HepG2 (cell line): ENCODE data around the gene SSMEM1. TPM values are rescaled to one million over a fixed set of nuclear protein-coding genes. Genes with fewer than 3 reads are reported as not detected.
"Not testable (repeated sequence)": the region's sequence is repeated elsewhere in the genome, so short reads cannot be mapped to it uniquely, and the experiment has no call there.

Experiments
- ATAC-seq: fragments of 200-7000 bp; cut with Tn5 transposase; 3 replicates; pipeline ENCODE4 v1.9.1; 2020; ENCODE audit warnings: mild to moderate bottlenecking, moderate library complexity
- BruUV-seq: library from RNA; stranded (reverse); fragments of 400-500 nt; replicated peaks from 2 replicates; lab custom pipeline; 2021; lab: Mats Ljungman, UMichigan
- CTCF ChIA-PET: fragments of 300-600 bp; formaldehyde crosslinking; extraction: SDS; loops from one replicate; lab custom pipeline; 2021; ENCODE audit warnings: low total read pairs, inconsistent platforms, low intra/inter-chr PET ratio; lab: Yijun Ruan, JAX
- POLR2A ChIA-PET: fragments of 350-600 bp; sonication (Branson Sonifier 250); formaldehyde crosslinking; loops from one replicate; lab custom pipeline; 2020; ENCODE audit warnings: antibody characterized with exemption, inconsistent platforms; lab: Yijun Ruan, JAX
- DNase-seq: peaks from one replicate; pipeline ENCODE4 v3.0.0-alpha.2; 2015; ENCODE audit warnings: low spot score
- FAIRE-seq: peaks from 3 replicates; lab custom pipeline; 2011; peaks lifted over from hg19 to GRCh38; lab: Jason Lieb, UNC
- H2AFZ ChIP-seq: one replicate; pipeline ENCODE4 v1.6.1; 2011; ENCODE audit warnings: low read length, inconsistent platforms
- H3K27ac ChIP-seq: fragments of 300-600 bp; 3 replicates; pipeline ENCODE4 v1.8.0; 2011; ENCODE audit warnings: mixed run types, mild to moderate bottlenecking, mixed read lengths, low read length, inconsistent platforms; ENCODE audit not compliant: insufficient read depth; ENCODE audit errors: extremely low read length
- H3K27me3 ChIP-seq, 2 experiments: fragments of 200-600 bp in 1 of 2; 2 replicates in 1 of 2; 3 replicates in 1 of 2; pipeline versions ENCODE4 v1.6.0 to v1.8.0; 2011; ENCODE audit warnings: low read length in 2 of 2, mild to moderate bottlenecking in 2 of 2, moderate library complexity in 2 of 2, inconsistent platforms in 1 of 2; ENCODE audit not compliant: insufficient read depth in 2 of 2, control insufficient read depth in 1 of 2
- H3K36me3 ChIP-seq, 2 experiments: fragments of 200-600 bp in 1 of 2; replicated peaks in 1 of 2; 2 replicates in 1 of 2; 3 replicates in 1 of 2; pipeline versions ENCODE4 v1.5.1 to v1.8.0; 2011; ENCODE audit warnings: low read length in 2 of 2, inconsistent platforms in 1 of 2; ENCODE audit not compliant: insufficient read depth in 2 of 2, control insufficient read depth in 1 of 2
- H3K4me1 ChIP-seq: 2 replicates; pipeline ENCODE4 v1.5.1; 2012; ENCODE audit warnings: low read length, inconsistent platforms; ENCODE audit not compliant: insufficient read depth
- H3K4me2 ChIP-seq: 2 replicates; pipeline ENCODE4 v1.6.0; 2011; ENCODE audit warnings: low read depth, low read length, inconsistent platforms
- H3K4me3 ChIP-seq, 3 experiments: fragments of 200-600 bp in 1 of 3; sonication (generic), shearing (Covaris generic) in 1 of 3; replicated peaks in 1 of 3; 2 replicates each; pipeline ENCODE4 v1.5.1; 2011 to 2016; ENCODE audit warnings: low read length in 3 of 3, inconsistent platforms in 2 of 3, low read depth in 2 of 3, mild to moderate bottlenecking in 2 of 3, control low read depth in 1 of 3, mixed read lengths in 1 of 3; ENCODE audit not compliant: insufficient read depth in 1 of 3
- H3K79me2 ChIP-seq: one replicate; pipeline ENCODE4 v1.6.1; 2011; ENCODE audit warnings: low read length, inconsistent platforms; ENCODE audit not compliant: insufficient read depth
- H3K9ac ChIP-seq: 2 replicates; pipeline ENCODE4 v1.6.0; 2011; ENCODE audit warnings: mild to moderate bottlenecking, low read depth, low read length, inconsistent platforms; ENCODE audit not compliant: insufficient read depth
- H3K9me3 ChIP-seq: 2 replicates; pipeline ENCODE4 v1.5.1; 2012; ENCODE audit warnings: mild to moderate bottlenecking, low read length
- H4K20me1 ChIP-seq: 2 replicates; pipeline ENCODE4 v1.6.0; 2011; ENCODE audit warnings: inconsistent platforms, mild to moderate bottlenecking, low read length, moderate library complexity; ENCODE audit not compliant: insufficient read depth
- KDM5A ChIP-seq: fragments of 200-600 bp; sonication (generic); IDR thresholded peaks from 2 replicates; pipeline ENCODE4 v1.7.0; 2018; ENCODE audit warnings: antibody characterized with exemption, mild to moderate bottlenecking, low read length, borderline replicate concordance
- SOX13 ChIP-seq, 3 experiments: fragments of 450-650 bp in 1 of 3; sonication (generic) in 1 of 3; formaldehyde crosslinking in 1 of 3; IDR thresholded peaks in 2 of 3; conservative IDR thresholded peaks in 1 of 3; 2 replicates each; pipeline versions ENCODE4 v1.5.0 to v1.6.1; 2016 to 2020; ENCODE audit warnings: antibody characterized with exemption in 1 of 3, mild to moderate bottlenecking in 1 of 3, missing compliant biosample characterization in 1 of 3, missing genetic modification reagents in 1 of 3, moderate library complexity in 1 of 3
- ZC3H13 ChIP-seq: sonication (generic); formaldehyde crosslinking; IDR thresholded peaks from 2 replicates; pipeline ENCODE4 v1.8.1; 2023; ENCODE audit warnings: mild to moderate bottlenecking, missing genetic modification reagents, moderate library complexity
- ZNF143 ChIP-seq: sonication (generic); formaldehyde crosslinking; IDR thresholded peaks from 2 replicates; pipeline ENCODE4 v1.4.0; 2020; ENCODE audit warnings: missing genetic modification reagents
- ZNF382 ChIP-seq: sonication (generic); formaldehyde crosslinking; IDR thresholded peaks from 2 replicates; pipeline ENCODE4 v1.5.0; 2020; ENCODE audit warnings: missing genetic modification reagents, mild to moderate bottlenecking, borderline replicate concordance
- ZZZ3 ChIP-seq: sonication (generic); formaldehyde crosslinking; IDR thresholded peaks from 2 replicates; pipeline ENCODE4 v1.4.0; 2020; ENCODE audit warnings: missing genetic modification reagents, mild to moderate bottlenecking, borderline replicate concordance
- WGBS: methylation state at CpG from one replicate; pipeline ENCODE4 v1.1.6; 2017; ENCODE audit warnings: low lambda C conversion rate; 5-methylcytosine and 5-hydroxymethylcytosine counted together
- in situ Hi-C: cut with HindIII; loops from 2 replicates; pipeline ENCODE4 v1.10.0; 2017; ENCODE audit warnings: low pct_unique_long_range_greater_than_20kb; ENCODE audit not compliant: extremely low pct_ligation_motif_present
- intact Hi-C: fragments of 100-400 bp; cut with micrococcal nuclease; formaldehyde crosslinking; loops from one replicate; pipeline ENCODE4 v1.10.0; 2022; ENCODE audit not compliant: unreplicated experiment
- polyA plus RNA-seq, 8 experiments: library from polyadenylated mRNA; depleted of rRNA in 3 of 8; stranded (reverse) in 7 of 8; unstranded in 1 of 8; fragments of >200 nt; fragmentation: Illumina TruSeq in 4 of 8; extraction: Trizol in 4 of 8; gene quantifications; 2 replicates each; pipeline versions ENCODE4 v1.2.1 to v1.2.3, GENCODE V29; 2011 to 2016; ENCODE audit warnings: low read depth in 4 of 8, missing spikeins in 1 of 8, mixed read lengths in 1 of 8; ENCODE audit not compliant: insufficient read depth in 1 of 8
- total RNA-seq, 5 experiments: library from RNA; depleted of rRNA; stranded (reverse); fragments of >200 nt; fragmentation: Illumina TruSeq; extraction: Trizol; gene quantifications; 2 replicates each; pipeline ENCODE4 v1.2.3, GENCODE V29; 2016; ENCODE audit warnings: low read depth in 1 of 5
- TF ChIP-seq, protein P1 (sequence below): sonication (generic); formaldehyde crosslinking; IDR thresholded peaks from 2 replicates; pipeline ENCODE4 v1.4.0; 2020; ENCODE audit warnings: mild to moderate bottlenecking, missing genetic modification reagents

Gene SSMEM1
- total and polyA plus RNA-seq, 2 of the 13 experiments (the other 11 are each of a cell fraction or from before 2014, with no cell fraction given) = not detected

DNA sequence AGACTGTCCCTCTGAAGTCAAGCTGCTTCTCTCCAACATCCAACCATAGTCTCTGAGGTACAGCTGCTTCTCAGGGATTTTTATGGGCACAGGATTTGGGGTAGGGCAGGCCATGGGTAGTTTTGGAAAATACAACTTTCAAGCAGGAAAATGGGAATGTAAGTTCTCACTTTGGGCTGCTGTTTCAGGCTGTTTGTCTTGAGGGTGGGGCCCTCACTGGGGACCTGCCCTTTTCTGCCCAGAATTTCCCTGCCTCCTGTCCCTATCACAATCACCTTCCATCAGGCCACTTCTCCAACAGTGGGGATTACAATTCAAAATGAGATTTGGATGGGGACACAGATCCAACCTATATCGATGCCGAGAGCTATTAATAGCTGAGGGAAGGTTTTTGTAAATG lies 24.5 kb downstream of the SSMEM1 start (continued):
- TF ChIP-seq, protein P1, sequence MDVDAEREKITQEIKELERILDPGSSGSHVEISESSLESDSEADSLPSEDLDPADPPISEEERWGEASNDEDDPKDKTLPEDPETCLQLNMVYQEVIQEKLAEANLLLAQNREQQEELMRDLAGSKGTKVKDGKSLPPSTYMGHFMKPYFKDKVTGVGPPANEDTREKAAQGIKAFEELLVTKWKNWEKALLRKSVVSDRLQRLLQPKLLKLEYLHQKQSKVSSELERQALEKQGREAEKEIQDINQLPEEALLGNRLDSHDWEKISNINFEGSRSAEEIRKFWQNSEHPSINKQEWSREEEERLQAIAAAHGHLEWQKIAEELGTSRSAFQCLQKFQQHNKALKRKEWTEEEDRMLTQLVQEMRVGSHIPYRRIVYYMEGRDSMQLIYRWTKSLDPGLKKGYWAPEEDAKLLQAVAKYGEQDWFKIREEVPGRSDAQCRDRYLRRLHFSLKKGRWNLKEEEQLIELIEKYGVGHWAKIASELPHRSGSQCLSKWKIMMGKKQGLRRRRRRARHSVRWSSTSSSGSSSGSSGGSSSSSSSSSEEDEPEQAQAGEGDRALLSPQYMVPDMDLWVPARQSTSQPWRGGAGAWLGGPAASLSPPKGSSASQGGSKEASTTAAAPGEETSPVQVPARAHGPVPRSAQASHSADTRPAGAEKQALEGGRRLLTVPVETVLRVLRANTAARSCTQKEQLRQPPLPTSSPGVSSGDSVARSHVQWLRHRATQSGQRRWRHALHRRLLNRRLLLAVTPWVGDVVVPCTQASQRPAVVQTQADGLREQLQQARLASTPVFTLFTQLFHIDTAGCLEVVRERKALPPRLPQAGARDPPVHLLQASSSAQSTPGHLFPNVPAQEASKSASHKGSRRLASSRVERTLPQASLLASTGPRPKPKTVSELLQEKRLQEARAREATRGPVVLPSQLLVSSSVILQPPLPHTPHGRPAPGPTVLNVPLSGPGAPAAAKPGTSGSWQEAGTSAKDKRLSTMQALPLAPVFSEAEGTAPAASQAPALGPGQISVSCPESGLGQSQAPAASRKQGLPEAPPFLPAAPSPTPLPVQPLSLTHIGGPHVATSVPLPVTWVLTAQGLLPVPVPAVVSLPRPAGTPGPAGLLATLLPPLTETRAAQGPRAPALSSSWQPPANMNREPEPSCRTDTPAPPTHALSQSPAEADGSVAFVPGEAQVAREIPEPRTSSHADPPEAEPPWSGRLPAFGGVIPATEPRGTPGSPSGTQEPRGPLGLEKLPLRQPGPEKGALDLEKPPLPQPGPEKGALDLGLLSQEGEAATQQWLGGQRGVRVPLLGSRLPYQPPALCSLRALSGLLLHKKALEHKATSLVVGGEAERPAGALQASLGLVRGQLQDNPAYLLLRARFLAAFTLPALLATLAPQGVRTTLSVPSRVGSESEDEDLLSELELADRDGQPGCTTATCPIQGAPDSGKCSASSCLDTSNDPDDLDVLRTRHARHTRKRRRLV (CRISPR knock-in tag) = no peak
- TF ChIP-seq, all 625 proteins: peak for 0

DNA sequence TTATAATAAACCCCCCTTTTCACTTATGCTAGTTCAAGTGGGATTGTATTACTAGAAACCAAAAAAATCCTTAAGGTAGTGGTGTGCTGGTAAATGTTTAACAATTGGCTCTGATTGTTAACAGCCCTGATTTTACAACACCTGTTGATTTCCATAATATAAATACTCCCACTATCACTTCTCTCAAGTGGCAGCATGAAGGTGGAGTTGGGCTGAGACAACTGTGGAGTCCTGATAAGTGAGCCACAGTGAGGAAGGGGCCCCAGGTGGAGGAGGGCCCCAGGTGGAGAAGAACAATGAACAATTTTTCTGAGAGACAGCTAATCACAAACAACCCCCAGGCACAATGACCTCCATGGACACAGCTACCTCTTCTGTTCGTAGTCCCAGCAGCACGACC lies 26.4 kb downstream of the SSMEM1 start:
- Histone ChIP-seq H3K9me3 (no peaks in the 10 kb centered on the region), H3K9ac (no peak overlapping the region), H3K4me3 (no peak overlapping the region), H4K20me1 (no peaks in the 10 kb centered on the region)
- in situ Hi-C loops = no loop called here
- BruUV-seq = no TSS peak
- TF ChIP-seq ZNF143 = no peak
- no peak for TF ChIP-seq ZC3H13 (CRISPR knock-in tag)
- TF ChIP-seq SOX13 (IDR thresholded peaks at IDR 0.05) = no peak
- 0 out of 4 replicates have a peak, but pooled peaks of 1 of the 2 experiments have one; percentile 9 for TF ChIP-seq SOX13 (CRISPR knock-in tag; conservative IDR thresholded peaks at IDR 0.05 in 1 of 2, IDR thresholded peaks at IDR 0.05 in 1 of 2)
- no peak for TF ChIP-seq KDM5A
- no peak for TF ChIP-seq ZNF382 (CRISPR knock-in tag)
- no peak for TF ChIP-seq ZZZ3
- TF ChIP-seq, all 625 proteins: peak for 1
- WGBS = 24% methylated on average over 2 of the region's 2 CpGs
- FAIRE-seq (no peak), ATAC-seq (no peak), DNase-seq (no peak)
- H3K27ac ChIP-seq = no peak overlapping the region
- peaks cover 33% of the 10 kb centered on the region for H3K4me1 ChIP-seq
- POLR2A ChIA-PET = no interaction called here
- no peaks in the 10 kb centered on the region for H3K36me3 ChIP-seq
- CTCF ChIA-PET = no interaction called here
- H3K79me2 ChIP-seq = no peaks in the 10 kb centered on the region
- H2AFZ ChIP-seq = no peak overlapping the region
- no peaks in the 10 kb centered on the region for H3K27me3 ChIP-seq
- no peak overlapping the region for H3K4me2 ChIP-seq
- intact Hi-C loops = no loop called here

DNA sequence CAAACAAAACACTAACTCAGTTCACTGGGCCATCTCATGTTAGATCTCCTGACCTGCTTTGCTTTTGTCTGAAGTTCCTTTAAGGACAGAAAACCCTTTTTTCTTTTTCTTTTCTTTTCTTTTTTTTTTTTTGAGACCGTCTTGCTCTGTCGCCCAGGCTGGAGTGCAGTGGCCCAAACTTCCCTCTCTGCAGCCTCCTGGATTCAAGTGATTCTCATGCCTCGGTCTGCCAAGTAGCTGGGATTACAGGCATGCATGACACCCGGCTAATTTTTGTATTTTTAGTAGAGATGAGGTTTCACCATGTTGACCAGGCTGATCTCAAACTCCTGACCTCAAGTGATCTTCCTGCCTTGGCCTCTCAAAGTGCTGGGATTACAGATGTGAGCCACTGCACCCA lies 28.7 kb downstream of the SSMEM1 start:
- in situ Hi-C loops, H3K4me3 ChIP-seq, H2AFZ ChIP-seq, H3K9me3 ChIP-seq, FAIRE-seq, H3K79me2 ChIP-seq, H3K36me3 ChIP-seq, intact Hi-C loops, CTCF ChIA-PET, H4K20me1 ChIP-seq, BruUV-seq, H3K9ac ChIP-seq, H3K27ac ChIP-seq, H3K27me3 ChIP-seq, DNase-seq, POLR2A ChIA-PET, ATAC-seq, H3K4me2 ChIP-seq: not testable (repeated sequence)
- WGBS = 38% methylated on average over 4 of the region's 4 CpGs
- H3K4me1 ChIP-seq = peaks cover 25% of the 10 kb centered on the region
